Adrenal gland (tissue), 5 donors: ENCODE measurements around the gene KIT.

Experiments used
- POLR2A ChIP-seq, 2 donors: fragments of 450-650 bp; IDR thresholded peaks; one replicate each; pipeline ENCODE4 v1.6.1; 2017; ENCODE audit warnings: antibody characterized with exemption in 2 of 2, mild to moderate bottlenecking in 2 of 2, moderate library complexity in 1 of 2
- TF ChIP-seq, protein P1 (sequence below), 6 experiments: fragments of 450-650 bp in 4 of 6; fragments of 200-600 bp in 2 of 6; sonication (generic) in 1 of 6; IDR thresholded peaks; 1 replicate in 5 of 6; 2 replicates in 1 of 6; pipeline versions ENCODE4 v1.5.1 to v1.8.0; 2016 to 2021; ENCODE audit warnings: antibody characterized with exemption in 6 of 6, mild to moderate bottlenecking in 2 of 6, moderate library complexity in 1 of 6
- donor health status: DM: no; HTN: no; CAD: no.

DNA sequence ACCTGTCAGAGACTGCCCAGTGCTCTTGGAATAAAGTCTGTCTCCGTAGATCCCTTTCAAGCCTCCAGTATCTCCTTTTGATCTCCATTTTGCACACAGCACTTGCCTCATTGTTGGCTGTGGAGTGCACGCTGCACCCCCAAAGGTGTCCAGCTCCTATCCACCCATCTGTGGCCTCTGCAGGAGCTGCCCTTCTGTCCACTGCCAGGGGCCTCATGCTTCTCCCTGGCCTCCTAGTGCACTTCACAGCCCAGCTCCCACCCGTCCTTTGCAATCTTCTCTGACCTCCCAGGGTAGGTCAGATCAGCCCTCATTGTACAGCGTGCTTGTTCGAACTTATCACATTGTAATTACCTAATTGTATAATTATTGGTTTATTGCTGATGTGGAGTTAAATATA is 18.9 kb downstream of the KIT start:
- TF ChIP-seq, protein P1, sequence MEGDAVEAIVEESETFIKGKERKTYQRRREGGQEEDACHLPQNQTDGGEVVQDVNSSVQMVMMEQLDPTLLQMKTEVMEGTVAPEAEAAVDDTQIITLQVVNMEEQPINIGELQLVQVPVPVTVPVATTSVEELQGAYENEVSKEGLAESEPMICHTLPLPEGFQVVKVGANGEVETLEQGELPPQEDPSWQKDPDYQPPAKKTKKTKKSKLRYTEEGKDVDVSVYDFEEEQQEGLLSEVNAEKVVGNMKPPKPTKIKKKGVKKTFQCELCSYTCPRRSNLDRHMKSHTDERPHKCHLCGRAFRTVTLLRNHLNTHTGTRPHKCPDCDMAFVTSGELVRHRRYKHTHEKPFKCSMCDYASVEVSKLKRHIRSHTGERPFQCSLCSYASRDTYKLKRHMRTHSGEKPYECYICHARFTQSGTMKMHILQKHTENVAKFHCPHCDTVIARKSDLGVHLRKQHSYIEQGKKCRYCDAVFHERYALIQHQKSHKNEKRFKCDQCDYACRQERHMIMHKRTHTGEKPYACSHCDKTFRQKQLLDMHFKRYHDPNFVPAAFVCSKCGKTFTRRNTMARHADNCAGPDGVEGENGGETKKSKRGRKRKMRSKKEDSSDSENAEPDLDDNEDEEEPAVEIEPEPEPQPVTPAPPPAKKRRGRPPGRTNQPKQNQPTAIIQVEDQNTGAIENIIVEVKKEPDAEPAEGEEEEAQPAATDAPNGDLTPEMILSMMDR (IDR thresholded peaks at IDR 0.05), result no peak
- TF ChIP-seq POLR2A (IDR thresholded peaks at IDR 0.05), result no peak
